KMS-11 (cell line): Measurements from ENCODE around the gene BBOX1.

Source experiments
- H2AFZ ChIP-seq: fragments of 200-600 bp; sonication (generic); 2 replicates; pipeline ENCODE4 v1.6.1; 2016; ENCODE audit warnings: antibody characterized with exemption, mixed run types, low read depth
- H3K27ac ChIP-seq: fragments of 200-600 bp; sonication (generic); 2 replicates; pipeline ENCODE4 v1.6.1; 2016; ENCODE audit warnings: mild to moderate bottlenecking, mixed run types
- H3K27me3 ChIP-seq: fragments of 200-600 bp; sonication (generic); 2 replicates; pipeline ENCODE4 v1.6.1; 2017; ENCODE audit warnings: mild to moderate bottlenecking, low read depth, mixed run types, moderate library complexity; ENCODE audit not compliant: insufficient read depth
- H3K36me3 ChIP-seq: fragments of 200-600 bp; sonication (generic); 2 replicates; pipeline ENCODE4 v1.6.1; 2017; ENCODE audit warnings: mild to moderate bottlenecking, mixed run types; ENCODE audit not compliant: insufficient read depth
- H3K4me1 ChIP-seq: fragments of 200-600 bp; sonication (generic); 2 replicates; pipeline ENCODE4 v1.6.1; 2016; ENCODE audit warnings: mild to moderate bottlenecking, low read depth, mixed run types; ENCODE audit not compliant: poor library complexity, severe bottlenecking
- H3K4me2 ChIP-seq: fragments of 200-600 bp; sonication (generic); 2 replicates; pipeline ENCODE4 v1.7.0; 2016; ENCODE audit warnings: mild to moderate bottlenecking, mixed run types
- H3K4me3 ChIP-seq: fragments of 200-600 bp; sonication (generic); IDR thresholded peaks from 2 replicates; pipeline ENCODE4 v1.6.1; 2017; ENCODE audit warnings: low read depth, low read length, mixed read lengths; ENCODE audit not compliant: insufficient read depth
- H3K79me2 ChIP-seq: fragments of 200-600 bp; sonication (generic); 2 replicates; pipeline ENCODE4 v1.6.1; 2016; ENCODE audit warnings: low read depth, mixed run types; ENCODE audit not compliant: insufficient read depth
- H3K9ac ChIP-seq: fragments of 200-600 bp; sonication (generic); 2 replicates; pipeline ENCODE4 v1.6.1; 2016; ENCODE audit warnings: mild to moderate bottlenecking, mixed run types
- H4K20me1 ChIP-seq: fragments of 200-600 bp; sonication (generic); 2 replicates; pipeline ENCODE4 v1.6.1; 2016; ENCODE audit warnings: mild to moderate bottlenecking, mixed run types; ENCODE audit not compliant: insufficient read depth
- TF ChIP-seq, protein P1 (sequence below): fragments of 200-600 bp; sonication (generic); conservative IDR thresholded peaks from 2 replicates; pipeline ENCODE4 v1.6.1; 2017; ENCODE audit warnings: low read depth, mild to moderate bottlenecking, antibody characterized with exemption, low read length, moderate library complexity, mixed read lengths

The BBOX1 gene

GRCh38 chr11:27161071-27161470 is 120.5 kb downstream of the BBOX1 start:
- Histone ChIP-seq H3K4me1 (no peaks in the 10 kb centered on the region), H3K27ac (no peak overlapping the region), H3K27me3 (no peaks in the 10 kb centered on the region), H3K4me3 (no peak overlapping the region), H4K20me1 (no peaks in the 10 kb centered on the region), H3K36me3 (no peaks in the 10 kb centered on the region; the same call in 1 of the 2 replicates), H3K4me2 (no peak overlapping the region), H3K79me2 (no peaks in the 10 kb centered on the region), H2AFZ (no peak overlapping the region), H3K9ac (no peak overlapping the region)
- TF ChIP-seq, protein P1, sequence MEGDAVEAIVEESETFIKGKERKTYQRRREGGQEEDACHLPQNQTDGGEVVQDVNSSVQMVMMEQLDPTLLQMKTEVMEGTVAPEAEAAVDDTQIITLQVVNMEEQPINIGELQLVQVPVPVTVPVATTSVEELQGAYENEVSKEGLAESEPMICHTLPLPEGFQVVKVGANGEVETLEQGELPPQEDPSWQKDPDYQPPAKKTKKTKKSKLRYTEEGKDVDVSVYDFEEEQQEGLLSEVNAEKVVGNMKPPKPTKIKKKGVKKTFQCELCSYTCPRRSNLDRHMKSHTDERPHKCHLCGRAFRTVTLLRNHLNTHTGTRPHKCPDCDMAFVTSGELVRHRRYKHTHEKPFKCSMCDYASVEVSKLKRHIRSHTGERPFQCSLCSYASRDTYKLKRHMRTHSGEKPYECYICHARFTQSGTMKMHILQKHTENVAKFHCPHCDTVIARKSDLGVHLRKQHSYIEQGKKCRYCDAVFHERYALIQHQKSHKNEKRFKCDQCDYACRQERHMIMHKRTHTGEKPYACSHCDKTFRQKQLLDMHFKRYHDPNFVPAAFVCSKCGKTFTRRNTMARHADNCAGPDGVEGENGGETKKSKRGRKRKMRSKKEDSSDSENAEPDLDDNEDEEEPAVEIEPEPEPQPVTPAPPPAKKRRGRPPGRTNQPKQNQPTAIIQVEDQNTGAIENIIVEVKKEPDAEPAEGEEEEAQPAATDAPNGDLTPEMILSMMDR, result no peak

DNA sequence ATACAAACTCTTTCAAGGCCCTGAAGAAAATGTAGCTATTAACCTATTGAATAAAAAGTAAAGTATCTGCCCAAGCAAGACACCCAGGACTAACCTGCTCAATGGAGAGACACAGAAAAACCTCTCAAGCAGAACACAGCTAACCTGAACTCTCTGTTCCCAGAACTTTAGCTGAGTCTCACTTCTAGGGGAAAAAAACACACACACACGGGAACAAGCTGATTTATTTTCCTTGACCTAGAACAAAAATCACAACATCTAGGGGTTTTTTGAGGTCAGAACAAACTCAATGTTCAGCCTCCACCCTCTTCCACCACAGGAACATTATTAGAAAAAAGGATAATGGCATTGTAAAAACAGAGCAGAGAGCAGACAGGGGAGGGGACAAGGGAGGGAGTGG is 121.6 kb downstream of the BBOX1 start:
- TF ChIP-seq, protein P1, result no peak
- Histone ChIP-seq H3K79me2 (no peaks in the 10 kb centered on the region), H3K27ac (no peak overlapping the region), H3K9ac (no peak overlapping the region), H3K4me1 (no peaks in the 10 kb centered on the region), H3K36me3 (no peaks in the 10 kb centered on the region; the same call in 1 of the 2 replicates), H4K20me1 (no peaks in the 10 kb centered on the region), H3K27me3 (no peaks in the 10 kb centered on the region), H3K4me3 (no peak overlapping the region), H2AFZ (no peak overlapping the region), H3K4me2 (no peak overlapping the region)

DNA sequence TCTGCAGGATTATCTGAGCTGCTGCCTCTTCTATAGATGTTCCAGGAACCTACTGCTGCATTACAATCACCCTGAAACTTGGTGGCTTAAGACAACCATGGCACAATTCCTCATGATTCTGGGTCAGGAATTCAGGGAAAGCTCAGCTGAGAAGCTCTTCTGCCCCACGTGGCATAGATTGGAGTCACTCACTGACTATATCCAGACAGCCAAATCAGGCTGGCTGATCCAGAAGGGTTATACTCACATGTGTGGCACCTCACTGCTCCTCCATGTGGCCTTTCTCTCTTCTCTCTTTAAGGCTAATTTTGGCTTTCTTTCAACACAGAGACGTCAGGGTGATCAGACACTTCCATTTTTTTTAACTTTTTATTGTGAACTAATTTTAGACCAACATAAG is 125.5 kb downstream of the BBOX1 start:
- H3K36me3 ChIP-seq, result no peaks in the 10 kb centered on the region; the same call in 1 of the 2 replicates
- no peaks in the 10 kb centered on the region for H3K4me1 ChIP-seq
- H3K4me3 ChIP-seq, result no peak overlapping the region
- no peak overlapping the region for H3K4me2 ChIP-seq
- H3K27me3 ChIP-seq, result no peaks in the 10 kb centered on the region
- H3K9ac ChIP-seq, result no peak overlapping the region
- H3K27ac ChIP-seq, result no peak overlapping the region
- TF ChIP-seq, protein P1, result no peak
- no peak overlapping the region for H2AFZ ChIP-seq
- H3K79me2 ChIP-seq, result no peaks in the 10 kb centered on the region
- no peaks in the 10 kb centered on the region for H4K20me1 ChIP-seq

- Histone ChIP-seq H2AFZ (no peak overlapping the region), H3K4me2 (no peak overlapping the region), H3K79me2 (no peaks in the 10 kb centered on the region), H3K27me3 (no peaks in the 10 kb centered on the region), H3K9ac (no peak overlapping the region), H3K4me3 (no peak overlapping the region), H3K27ac (no peak overlapping the region), H4K20me1 (no peaks in the 10 kb centered on the region), H3K36me3 (no peaks in the 10 kb centered on the region), H3K4me1 (no peaks in the 10 kb centered on the region)
- TF ChIP-seq, protein P1, result no peak
Measured at GRCh38 chr11:27171376-27171958, 130.9 kb downstream of the BBOX1 start.
